Body of pancreas (tissue), 4 donors: ENCODE results near the gene CERS4.

ENCODE experiments used
- POLR2A ChIP-seq, 3 donors: fragments of 450-650 bp; IDR thresholded peaks; one replicate each; pipeline ENCODE4 v1.6.1; 2016; ENCODE audit warnings: antibody characterized with exemption in 3 of 3, mild to moderate bottlenecking in 2 of 3
- TF ChIP-seq, protein P1 (sequence below), 7 experiments: fragments of 450-650 bp in 4 of 7; fragments of 200-600 bp in 3 of 7; sonication (generic) in 3 of 7; IDR thresholded peaks; one replicate each; pipeline ENCODE4 v1.5.1; 2016 to 2019; ENCODE audit warnings: antibody characterized with exemption in 7 of 7

DNA sequence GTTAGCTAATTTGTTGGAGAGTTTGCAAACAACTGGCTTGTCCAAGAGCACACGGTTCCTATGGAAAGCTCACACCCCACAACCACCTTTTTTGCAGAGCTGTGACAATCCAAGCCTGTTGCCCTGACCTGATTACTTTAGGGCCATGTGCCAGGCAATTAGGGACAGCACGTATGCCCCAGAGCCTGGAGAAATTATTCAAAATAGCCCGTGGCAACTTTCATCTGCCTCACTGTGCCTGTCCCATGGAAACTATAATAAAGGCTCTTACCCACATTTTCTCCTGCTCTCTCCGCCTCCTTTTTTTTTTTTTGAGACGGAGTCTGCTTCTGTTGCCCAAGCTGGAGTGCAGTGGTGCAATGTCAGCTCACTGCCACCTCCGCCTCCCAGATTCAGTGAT is 41.2 kb upstream of the CERS4 start:
- TF ChIP-seq, protein P1, sequence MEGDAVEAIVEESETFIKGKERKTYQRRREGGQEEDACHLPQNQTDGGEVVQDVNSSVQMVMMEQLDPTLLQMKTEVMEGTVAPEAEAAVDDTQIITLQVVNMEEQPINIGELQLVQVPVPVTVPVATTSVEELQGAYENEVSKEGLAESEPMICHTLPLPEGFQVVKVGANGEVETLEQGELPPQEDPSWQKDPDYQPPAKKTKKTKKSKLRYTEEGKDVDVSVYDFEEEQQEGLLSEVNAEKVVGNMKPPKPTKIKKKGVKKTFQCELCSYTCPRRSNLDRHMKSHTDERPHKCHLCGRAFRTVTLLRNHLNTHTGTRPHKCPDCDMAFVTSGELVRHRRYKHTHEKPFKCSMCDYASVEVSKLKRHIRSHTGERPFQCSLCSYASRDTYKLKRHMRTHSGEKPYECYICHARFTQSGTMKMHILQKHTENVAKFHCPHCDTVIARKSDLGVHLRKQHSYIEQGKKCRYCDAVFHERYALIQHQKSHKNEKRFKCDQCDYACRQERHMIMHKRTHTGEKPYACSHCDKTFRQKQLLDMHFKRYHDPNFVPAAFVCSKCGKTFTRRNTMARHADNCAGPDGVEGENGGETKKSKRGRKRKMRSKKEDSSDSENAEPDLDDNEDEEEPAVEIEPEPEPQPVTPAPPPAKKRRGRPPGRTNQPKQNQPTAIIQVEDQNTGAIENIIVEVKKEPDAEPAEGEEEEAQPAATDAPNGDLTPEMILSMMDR (IDR thresholded peaks at IDR 0.05) = no peak
- no peak for TF ChIP-seq POLR2A (IDR thresholded peaks at IDR 0.05)
